ENCODE data around the gene PLEK2.

- TF ChIP-seq POLR2AphosphoS5 (IDR thresholded peaks at IDR 0.05; ENCODE audit: low read depth) (no peak), CTCF (conservative IDR thresholded peaks at IDR 0.05; ENCODE audit: low read depth in 2 of 2) (no peak), EZH2 (IDR thresholded peaks at IDR 0.05; ENCODE audit: low read depth, unreplicated experiment) (no peak), ETS1 (IDR thresholded peaks at IDR 0.05) (no peak), JUNB (IDR thresholded peaks at IDR 0.05; ENCODE audit: unreplicated experiment) (no peak), EZH2phosphoT487 (IDR thresholded peaks at IDR 0.05; ENCODE audit: unreplicated experiment) (no peak)
Observed at GRCh38 chr14:67425608-67426007, 13.6 kb upstream of the PLEK2 start.
